ENCODE results near the gene ARID5B. TPM values are rescaled to one million over a fixed set of nuclear protein-coding genes. Genes with fewer than 3 reads are reported as not detected.

ARID5B gene
- total and polyA plus RNA-seq, 5 donors: 13.7 to 31.8 (median 19.3) TPM

DNA sequence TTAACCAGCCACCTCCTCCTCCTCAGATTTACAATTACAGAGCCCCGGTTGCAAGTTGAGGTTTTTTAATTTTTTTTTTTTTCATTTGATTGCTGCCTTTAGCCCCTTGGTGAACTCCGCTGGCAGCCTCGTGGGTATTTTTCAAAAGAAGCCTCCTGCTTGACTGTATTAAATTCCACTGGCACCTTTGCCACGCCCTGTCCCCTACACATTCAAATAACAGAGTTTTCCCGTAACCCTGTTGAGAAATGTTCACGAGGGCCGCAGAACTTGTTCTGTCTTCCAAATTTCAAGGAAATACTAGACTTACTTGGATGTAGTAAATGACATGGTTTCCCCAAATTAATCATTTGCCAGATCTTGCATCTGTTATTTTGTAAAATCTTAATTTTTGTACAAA lies 167.0 kb downstream of the ARID5B start:
- 91% methylated on average over 7 of the region's 7 CpGs for WGBS
- Histone ChIP-seq H3K9me3 (ENCODE audit: control insufficient read depth, low read length) (no peaks in the 10 kb centered on the region), H3K4me3 (ENCODE audit: low read length) (no peak overlapping the region), H3K27ac (ENCODE audit: low read length) (no peak overlapping the region), H3K27me3 (ENCODE audit: control insufficient read depth, insufficient read depth) (no peaks in the 10 kb centered on the region), H3K4me1 (ENCODE audit: control insufficient read depth, insufficient read depth, low read length) (peaks cover 9% of the 10 kb centered on the region)
- ATAC-seq (no peak), DNase-seq (no peak)
- intact Hi-C loops (cut with DNase I): no loop called here

DNA sequence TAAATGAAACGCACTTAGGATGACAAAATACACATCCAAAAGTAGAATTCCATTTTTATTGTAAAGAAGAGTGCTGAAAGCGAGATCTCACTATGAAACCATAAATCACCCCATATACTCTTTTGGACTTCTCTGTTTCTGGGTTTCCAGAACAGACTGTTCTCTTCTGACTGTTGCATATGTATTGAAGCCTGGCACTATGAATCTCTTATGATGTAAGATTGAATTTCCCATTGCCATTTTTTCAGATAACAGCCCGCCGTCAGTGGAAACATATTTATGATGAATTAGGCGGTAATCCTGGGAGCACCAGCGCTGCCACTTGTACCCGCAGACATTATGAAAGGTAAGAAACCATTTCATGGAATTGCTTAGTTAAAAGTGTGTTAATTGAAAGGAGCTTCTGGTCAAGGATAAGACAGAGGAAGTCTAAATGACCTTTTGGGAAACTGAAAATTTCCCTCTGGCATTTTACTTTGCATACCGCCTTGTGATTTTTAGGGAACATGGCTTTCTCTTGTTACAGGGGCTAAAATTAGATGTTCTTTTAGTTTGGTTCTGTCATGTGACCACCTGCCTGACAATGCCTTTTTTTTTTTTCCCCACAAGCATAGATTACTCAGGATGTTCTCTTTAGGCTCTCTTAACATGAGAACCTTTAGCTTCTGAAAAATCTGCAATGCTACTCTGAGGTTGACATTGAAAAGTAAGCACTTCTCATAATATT lies 168.1 kb downstream of the ARID5B start:
- DNase-seq (no peak), ATAC-seq (peak; percentile 56 to 62)
- H3K27me3 ChIP-seq (ENCODE audit: control insufficient read depth, insufficient read depth): no peaks in the 10 kb centered on the region
- H3K9me3 ChIP-seq (ENCODE audit: control insufficient read depth, low read length): no peaks in the 10 kb centered on the region
- peak overlapping the region; percentile 47 for H3K27ac ChIP-seq (ENCODE audit: low read length)
- H3K4me1 ChIP-seq (ENCODE audit: control insufficient read depth, insufficient read depth, low read length): peaks cover 5% of the 10 kb centered on the region
- intact Hi-C loops (cut with DNase I): no loop called here
- H3K4me3 ChIP-seq (ENCODE audit: low read length): no peak overlapping the region
- 76% methylated on average over 8 of the region's 8 CpGs for WGBS

DNA sequence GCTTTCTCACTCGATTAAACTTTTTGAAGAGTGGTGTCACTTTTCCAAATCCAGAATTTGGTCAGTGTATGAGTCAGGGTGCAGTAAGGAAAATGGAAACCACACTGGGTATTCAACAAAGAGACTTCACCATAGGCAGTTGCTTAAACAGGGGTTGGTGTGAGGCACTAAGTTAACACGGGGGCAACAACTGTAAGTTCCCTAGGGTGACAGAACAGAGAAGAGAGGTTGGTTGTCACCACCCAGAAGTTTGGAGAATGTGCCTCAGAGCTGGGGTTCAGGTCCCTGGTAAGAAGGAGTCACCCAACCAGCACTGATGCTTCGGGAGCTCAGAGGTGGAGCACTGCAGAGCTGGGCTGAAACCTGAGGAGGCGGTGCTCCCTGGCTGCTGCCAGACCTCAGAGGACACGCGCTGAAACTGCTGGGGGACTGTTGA lies 170.4 kb downstream of the ARID5B start:
- Histone ChIP-seq H3K4me1 (ENCODE audit: control insufficient read depth, insufficient read depth, low read length) (peaks cover 18% of the 10 kb centered on the region), H3K27me3 (ENCODE audit: control insufficient read depth, insufficient read depth) (no peaks in the 10 kb centered on the region), H3K4me3 (ENCODE audit: low read length) (no peak overlapping the region), H3K27ac (ENCODE audit: low read length) (peak overlapping the region; percentile 32), H3K9me3 (ENCODE audit: control insufficient read depth, low read length) (no peaks in the 10 kb centered on the region)
- 85% methylated on average over 6 of the region's 6 CpGs for WGBS
- intact Hi-C loops (cut with DNase I): no loop called here
- DNase-seq: no peak
- no peak for ATAC-seq

DNA sequence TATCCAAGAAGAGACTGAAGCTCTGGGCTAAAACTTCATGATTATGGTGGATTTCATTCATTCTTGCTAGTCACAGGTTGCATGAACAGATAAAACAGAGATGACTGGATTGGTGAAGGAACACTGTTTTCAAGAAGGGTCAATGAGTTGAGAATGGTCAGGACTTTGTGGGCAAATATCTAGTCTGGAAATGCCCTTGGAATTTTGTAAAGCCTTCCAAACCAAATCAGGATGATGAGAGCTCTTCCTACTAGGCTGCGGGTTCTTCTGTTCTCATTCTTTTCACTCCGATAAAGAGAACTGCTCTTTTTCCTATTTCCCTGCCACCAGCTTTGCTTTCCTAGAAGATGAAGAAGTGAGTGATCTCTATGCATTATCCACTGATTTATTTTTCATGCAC lies 171.4 kb downstream of the ARID5B start:
- no peaks in the 10 kb centered on the region for H3K27me3 ChIP-seq (ENCODE audit: control insufficient read depth, insufficient read depth)
- 81% methylated on average over 2 of the region's 2 CpGs for WGBS

DNA sequence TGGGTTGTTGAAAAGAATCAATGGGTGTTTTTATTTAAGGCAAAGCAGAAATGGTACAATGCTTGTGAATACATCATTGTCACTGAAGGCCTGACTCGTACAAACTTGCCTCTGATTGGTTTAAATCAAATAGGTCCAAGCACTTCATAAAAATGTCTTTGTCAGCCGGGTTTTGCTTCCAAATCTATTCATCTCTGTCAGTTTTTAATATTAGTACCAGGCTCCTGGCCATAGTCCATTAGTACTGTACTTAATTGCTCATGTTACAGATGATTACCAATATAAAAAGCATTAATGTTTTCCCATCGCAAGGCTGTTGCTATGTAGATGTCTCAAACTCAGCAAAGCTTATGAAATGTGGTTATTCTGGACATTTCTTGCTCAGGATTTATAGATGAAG lies 171.9 kb downstream of the ARID5B start:
- intact Hi-C loops (cut with DNase I): no loop called here
- peaks cover 17% of the 10 kb centered on the region for H3K4me1 ChIP-seq (ENCODE audit: control insufficient read depth, insufficient read depth, low read length)
- no peak for ATAC-seq

More for the DNA sequence above, 171.4 kb downstream of the ARID5B start:
- no peak overlapping the region for H3K4me3 ChIP-seq (ENCODE audit: low read length)
- H3K27ac ChIP-seq (ENCODE audit: low read length): no peak overlapping the region
- intact Hi-C loops (cut with DNase I): no loop called here
- no peaks in the 10 kb centered on the region for H3K9me3 ChIP-seq (ENCODE audit: control insufficient read depth, low read length)
- H3K4me1 ChIP-seq (ENCODE audit: control insufficient read depth, insufficient read depth, low read length): peaks cover 17% of the 10 kb centered on the region
- DNase-seq: no peak
- no peak for ATAC-seq

DNA sequence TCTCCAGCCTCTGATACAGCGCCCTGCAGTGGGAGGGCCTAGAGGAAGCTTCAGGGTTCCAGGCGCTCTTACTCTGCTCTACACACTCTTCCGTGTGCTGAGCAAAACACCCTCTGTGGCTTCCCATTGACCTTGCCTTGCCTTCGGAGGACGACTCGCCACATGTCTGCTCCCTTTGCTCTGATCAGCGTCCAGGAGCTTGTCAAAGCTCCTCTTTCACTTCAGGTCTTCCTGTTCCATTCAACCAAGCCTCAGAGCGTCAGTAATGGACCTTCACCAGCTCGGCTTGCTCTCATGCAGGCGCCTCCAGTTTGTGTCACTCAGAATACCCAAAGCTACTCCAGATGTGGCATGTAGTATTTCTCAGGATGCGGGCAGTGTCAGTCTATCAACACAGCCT lies 173.9 kb downstream of the ARID5B start:
- ATAC-seq: peak; percentile 64 to 71
- Histone ChIP-seq H3K4me1 (ENCODE audit: control insufficient read depth, insufficient read depth, low read length) (peaks cover 21% of the 10 kb centered on the region), H3K9me3 (ENCODE audit: control insufficient read depth, low read length) (no peaks in the 10 kb centered on the region), H3K27ac (ENCODE audit: low read length) (peak overlapping the region; percentile 70), H3K27me3 (ENCODE audit: control insufficient read depth, insufficient read depth) (no peaks in the 10 kb centered on the region), H3K4me3 (ENCODE audit: low read length) (no peak overlapping the region)
- intact Hi-C loops (cut with DNase I): no loop called here
- peak in 2 of 3 donors; percentile 37 to 57 for DNase-seq
- WGBS: 70% methylated on average over 11 of the region's 11 CpGs

More for the DNA sequence above, 171.9 kb downstream of the ARID5B start:
- H3K9me3 ChIP-seq (ENCODE audit: control insufficient read depth, low read length): no peaks in the 10 kb centered on the region
- WGBS: 56% methylated on average over 3 of the region's 3 CpGs
- no peak overlapping the region for H3K27ac ChIP-seq (ENCODE audit: low read length)
- H3K27me3 ChIP-seq (ENCODE audit: control insufficient read depth, insufficient read depth): no peaks in the 10 kb centered on the region
- no peak overlapping the region for H3K4me3 ChIP-seq (ENCODE audit: low read length)
- DNase-seq: no peak

DNA sequence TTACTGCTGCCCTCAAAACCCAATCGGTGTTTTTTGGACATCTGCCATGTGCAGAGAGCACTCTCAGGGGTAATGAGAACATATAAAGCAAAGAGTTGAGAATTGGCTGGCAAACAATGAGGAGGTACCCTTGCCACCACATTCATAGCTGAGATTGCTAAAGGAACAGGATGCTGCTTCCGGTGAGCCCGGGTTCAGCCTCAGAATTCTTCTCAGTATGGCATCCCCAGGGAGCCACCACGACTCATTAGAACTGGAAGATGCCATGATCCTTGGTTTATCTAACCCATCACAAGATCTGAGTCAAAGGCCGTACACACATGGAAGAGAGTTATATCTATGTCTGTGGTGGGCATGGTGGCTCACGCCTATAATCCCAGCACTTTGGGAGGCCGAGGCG lies 174.4 kb downstream of the ARID5B start:
- 69% methylated on average over 8 of the region's 8 CpGs for WGBS
- no peak for ATAC-seq
- no peaks in the 10 kb centered on the region for H3K9me3 ChIP-seq (ENCODE audit: control insufficient read depth, low read length)

DNA sequence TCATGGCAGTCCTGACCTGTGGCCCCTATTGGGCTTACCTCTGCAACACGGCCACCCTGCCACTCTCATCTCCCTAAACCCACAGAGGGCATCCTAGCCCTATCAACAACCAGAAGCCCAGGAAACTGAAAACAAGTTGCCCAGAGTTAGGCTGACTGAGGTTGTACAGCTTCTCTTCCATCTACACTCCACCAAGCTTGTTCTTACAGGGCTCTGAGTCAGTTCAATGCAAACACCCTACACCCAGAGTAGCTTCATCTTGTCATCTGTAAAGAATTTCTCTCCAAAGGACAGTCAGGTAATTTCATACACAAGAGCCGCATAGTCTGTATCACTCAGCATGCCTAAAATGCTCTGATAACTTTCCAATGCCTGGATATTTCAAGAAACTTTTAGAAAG lies 175.4 kb downstream of the ARID5B start:
- no peak for ATAC-seq
- intact Hi-C loops (cut with DNase I): no loop called here
- H3K4me1 ChIP-seq (ENCODE audit: control insufficient read depth, insufficient read depth, low read length): peaks cover 20% of the 10 kb centered on the region
- DNase-seq: no peak
- no peaks in the 10 kb centered on the region for H3K9me3 ChIP-seq (ENCODE audit: control insufficient read depth, low read length)
- peak overlapping the region; percentile 33 for H3K27ac ChIP-seq (ENCODE audit: low read length)
- H3K27me3 ChIP-seq (ENCODE audit: control insufficient read depth, insufficient read depth): no peaks in the 10 kb centered on the region
- WGBS: 53% methylated on average over 2 of the region's 2 CpGs
- H3K4me3 ChIP-seq (ENCODE audit: low read length): no peak overlapping the region

More for the DNA sequence above, 174.4 kb downstream of the ARID5B start:
- Histone ChIP-seq H3K27ac (ENCODE audit: low read length) (peak overlapping the region; percentile 70), H3K4me1 (ENCODE audit: control insufficient read depth, insufficient read depth, low read length) (peaks cover 21% of the 10 kb centered on the region), H3K27me3 (ENCODE audit: control insufficient read depth, insufficient read depth) (no peaks in the 10 kb centered on the region), H3K4me3 (ENCODE audit: low read length) (no peak overlapping the region)
- intact Hi-C loops (cut with DNase I): no loop called here
- no peak for DNase-seq

DNA sequence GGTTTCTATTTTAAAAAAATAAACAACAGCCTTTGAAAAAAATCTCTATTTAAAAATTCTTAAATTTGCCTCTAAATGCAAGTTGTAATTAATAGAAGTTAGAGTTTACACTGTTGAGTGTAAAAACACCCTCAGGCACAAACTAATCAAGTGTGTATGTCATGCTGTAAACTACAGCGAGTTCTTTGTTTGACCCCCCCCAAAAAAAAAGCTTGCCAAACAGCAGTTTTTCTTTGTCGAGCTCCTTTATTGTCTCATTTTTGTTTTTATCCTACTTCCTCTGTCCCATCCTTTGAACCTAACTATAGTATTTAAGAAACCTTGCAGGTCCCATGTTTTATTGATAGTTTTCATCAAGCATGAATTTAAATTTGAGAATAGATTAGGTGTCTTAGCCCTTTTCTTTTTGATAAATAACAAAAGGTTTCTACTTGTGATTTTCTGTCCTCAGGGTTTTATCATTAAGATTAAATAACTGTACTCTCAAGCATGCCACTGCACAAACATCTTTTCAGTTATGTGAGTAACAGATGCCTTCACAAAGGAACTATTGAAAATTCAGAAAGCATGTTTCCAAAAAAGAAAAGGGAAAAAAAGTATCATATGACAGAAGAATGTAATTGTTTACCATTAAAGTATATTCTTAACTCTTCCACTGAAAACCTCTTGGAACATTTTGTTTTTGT lies 176.0 kb downstream of the ARID5B start:
- intact Hi-C loops (cut with DNase I): no loop called here
- H3K4me3 ChIP-seq (ENCODE audit: low read length): no peak overlapping the region
- no peak for DNase-seq
- no peak overlapping the region for H3K27ac ChIP-seq (ENCODE audit: low read length)
- no peaks in the 10 kb centered on the region for H3K27me3 ChIP-seq (ENCODE audit: control insufficient read depth, insufficient read depth)
- no peaks in the 10 kb centered on the region for H3K9me3 ChIP-seq (ENCODE audit: control insufficient read depth, low read length)
- 36% methylated on average over 2 of the region's 2 CpGs for WGBS
- peaks cover 18% of the 10 kb centered on the region for H3K4me1 ChIP-seq (ENCODE audit: control insufficient read depth, insufficient read depth, low read length)
- no peak for ATAC-seq

DNA sequence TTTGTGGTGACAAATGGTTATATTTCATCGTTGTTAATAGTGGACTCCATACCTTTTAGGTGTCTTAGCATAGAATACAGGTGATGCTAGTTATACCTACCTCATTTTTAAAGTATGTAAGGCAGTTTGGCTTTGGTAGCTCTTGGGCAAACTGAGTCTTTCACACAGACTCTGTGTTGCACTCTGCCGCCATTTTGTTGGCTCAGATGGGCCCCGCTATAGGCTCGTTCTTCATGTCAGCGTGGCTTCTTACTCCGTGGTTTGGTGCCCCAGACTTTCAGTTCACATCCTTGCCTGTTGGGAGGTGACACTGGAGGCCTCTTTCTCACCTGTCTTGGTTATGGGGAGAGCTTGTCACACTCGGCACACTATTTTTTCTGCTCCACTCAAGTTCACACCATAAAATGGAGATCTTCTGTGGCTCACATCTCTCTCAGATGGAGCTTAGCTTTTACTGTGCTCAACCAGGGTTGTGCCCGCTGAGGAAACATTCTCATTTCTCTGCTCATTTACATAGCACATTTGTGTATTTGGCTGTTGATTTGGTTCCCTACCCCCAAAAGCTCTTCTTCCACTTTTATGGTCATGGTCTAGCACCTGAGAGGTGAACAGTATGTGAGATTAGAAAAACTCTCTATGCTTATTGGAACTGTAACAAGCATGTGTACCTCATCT lies 178.5 kb downstream of the ARID5B start:
- no peak overlapping the region for H3K4me3 ChIP-seq (ENCODE audit: low read length)
- H3K9me3 ChIP-seq (ENCODE audit: control insufficient read depth, low read length): no peaks in the 10 kb centered on the region
- H3K27me3 ChIP-seq (ENCODE audit: control insufficient read depth, insufficient read depth): no peaks in the 10 kb centered on the region
- no peak for ATAC-seq
- H3K4me1 ChIP-seq (ENCODE audit: control insufficient read depth, insufficient read depth, low read length): peaks cover 19% of the 10 kb centered on the region
- intact Hi-C loops (cut with DNase I): loop anchor here in 1 of 4 donors (5.0 kb wide), 1 partner anchor 33 kb away; no protein-coding TSS in a partner anchor
- H3K27ac ChIP-seq (ENCODE audit: low read length): peak overlapping the region; percentile 17
- WGBS: 98% methylated on average over 8 of the region's 8 CpGs
- no peak for DNase-seq

DNA sequence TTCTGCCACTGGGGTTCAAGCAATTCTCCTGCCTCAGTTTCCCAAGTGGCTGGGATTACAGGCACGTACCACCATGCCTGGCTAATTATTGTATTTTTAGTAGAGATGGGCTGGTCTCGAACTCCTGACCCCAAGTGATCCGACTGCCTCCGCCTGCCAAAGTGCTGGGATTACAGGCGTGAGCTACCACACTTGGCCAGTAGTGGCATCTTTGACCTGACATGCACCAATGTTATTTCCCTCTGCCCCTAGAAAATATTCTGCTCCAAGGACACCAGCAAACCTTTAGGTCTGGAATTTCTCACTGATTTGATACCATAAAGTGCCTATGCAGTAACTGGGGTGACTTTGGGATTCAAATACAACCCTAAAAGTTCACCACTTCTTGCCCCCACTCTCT lies 179.4 kb downstream of the ARID5B start:
- no peaks in the 10 kb centered on the region for H3K9me3 ChIP-seq (ENCODE audit: control insufficient read depth, low read length)
- no peaks in the 10 kb centered on the region for H3K27me3 ChIP-seq (ENCODE audit: control insufficient read depth, insufficient read depth)
- no peak overlapping the region for H3K4me3 ChIP-seq (ENCODE audit: low read length)
- H3K4me1 ChIP-seq (ENCODE audit: control insufficient read depth, insufficient read depth, low read length): peaks cover 12% of the 10 kb centered on the region
- intact Hi-C loops (cut with DNase I): loop anchor here in 1 of 4 donors (5.0 kb wide), 1 partner anchor 34 kb away; no protein-coding TSS in a partner anchor
- DNase-seq (no peak), ATAC-seq (no peak)
- 51% methylated on average over 5 of the region's 5 CpGs for WGBS
- peak overlapping the region; percentile 30 for H3K27ac ChIP-seq (ENCODE audit: low read length)

Data from right cardiac atrium (tissue), 5 donors.